GM12875 (cell line): Measurements from ENCODE around the gene LPAR5.

ENCODE experiments used
- H3K4me3 ChIP-seq: one replicate; pipeline ENCODE4 v1.5.1; 2011; ENCODE audit warnings: low read depth, low read length, control low read depth
- CTCF ChIP-seq: IDR thresholded peaks from 2 replicates; pipeline ENCODE4 v1.5.1; 2011; ENCODE audit warnings: low read depth, mild to moderate bottlenecking, control low read depth, inconsistent platforms, low read length, moderate library complexity, borderline replicate concordance; ENCODE audit not compliant: insufficient read depth

Gene LPAR5

GRCh38 chr12:6626654-6627283 is 9.0 kb downstream of the LPAR5 start:
- no peak overlapping the region for H3K4me3 ChIP-seq
- TF ChIP-seq CTCF: no peak

DNA sequence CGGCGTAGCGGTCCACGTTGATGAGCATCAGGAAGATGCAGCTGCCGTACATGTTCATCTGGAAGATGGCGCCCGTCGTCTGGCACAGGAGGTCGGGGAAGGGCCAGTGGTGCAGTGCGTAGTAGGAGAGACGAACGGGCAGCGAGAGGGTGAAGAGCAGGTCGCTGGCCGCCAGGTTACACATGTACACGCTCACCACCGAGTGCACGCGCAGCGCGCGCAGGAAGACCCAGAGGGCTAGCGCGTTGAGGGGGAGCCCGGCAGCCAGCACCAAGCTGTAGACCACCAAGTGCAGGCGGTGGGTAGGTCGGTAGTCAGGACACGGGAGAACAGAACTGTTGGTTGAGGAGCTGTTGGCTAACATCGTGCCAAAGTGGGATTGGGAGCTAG is 14.9 kb downstream of the LPAR5 start:
- H3K4me3 ChIP-seq: no peak overlapping the region
- TF ChIP-seq CTCF: no peak

- no peak overlapping the region for H3K4me3 ChIP-seq
- no peak for TF ChIP-seq CTCF
Measured at GRCh38 chr12:6620137-6620884, 15.4 kb downstream of the LPAR5 start.

DNA sequence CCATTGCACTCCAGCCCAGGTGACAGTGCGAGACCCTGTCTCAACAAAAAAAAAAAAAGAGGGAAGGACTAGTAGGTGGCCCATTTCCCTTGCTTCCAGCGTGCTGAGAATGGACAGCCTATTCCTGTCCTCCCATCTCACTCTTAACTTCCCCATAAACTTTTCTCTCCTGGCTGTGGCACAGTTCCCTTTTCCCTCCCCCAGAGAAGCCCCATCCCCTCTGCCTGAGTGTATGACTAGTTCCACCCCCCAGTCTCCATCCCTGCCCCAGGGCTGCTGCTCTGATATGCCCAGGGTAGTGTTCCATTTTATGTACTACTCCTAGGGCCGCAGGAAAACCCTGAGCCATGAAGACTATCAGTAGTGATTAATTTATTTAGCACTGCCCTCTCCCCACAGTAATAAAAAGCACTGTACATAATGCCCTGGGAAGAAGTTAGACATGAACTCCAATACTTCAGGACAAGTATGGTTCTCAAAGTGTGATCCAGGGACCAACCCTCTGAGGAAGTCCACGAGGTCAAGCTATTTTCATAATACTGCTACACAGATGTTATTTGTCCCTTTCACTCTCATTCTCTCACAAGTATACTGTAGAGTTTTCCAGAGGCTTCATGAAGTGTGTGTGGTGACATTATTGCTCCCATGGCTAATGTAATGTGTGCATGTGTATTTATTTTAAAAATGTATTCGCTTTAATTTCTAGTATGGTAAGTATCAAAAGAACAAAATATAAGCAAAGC is 17.1 kb downstream of the LPAR5 start:
- no peak for TF ChIP-seq CTCF
- no peak overlapping the region for H3K4me3 ChIP-seq

DNA sequence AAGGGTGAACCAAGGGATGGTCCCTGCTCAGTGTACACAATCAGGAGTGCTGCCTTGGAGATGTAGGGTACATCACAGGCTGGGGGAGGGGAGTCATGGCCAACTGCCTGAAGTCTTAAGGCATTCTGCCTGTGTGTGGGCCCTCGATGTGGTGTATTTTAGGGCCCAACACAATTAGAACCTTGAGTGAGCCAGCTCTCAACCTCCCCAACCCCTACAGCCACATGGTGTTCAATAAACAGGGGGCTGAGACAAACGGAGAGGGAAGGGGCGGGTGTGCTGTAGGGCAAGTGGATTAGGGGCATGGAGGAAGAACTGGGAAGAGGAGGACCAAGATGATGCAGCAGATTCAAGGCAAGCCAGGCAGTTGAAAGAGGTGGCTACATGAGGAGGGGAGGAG is 20.0 kb downstream of the LPAR5 start:
- no peak for TF ChIP-seq CTCF
- H3K4me3 ChIP-seq: no peak overlapping the region

DNA sequence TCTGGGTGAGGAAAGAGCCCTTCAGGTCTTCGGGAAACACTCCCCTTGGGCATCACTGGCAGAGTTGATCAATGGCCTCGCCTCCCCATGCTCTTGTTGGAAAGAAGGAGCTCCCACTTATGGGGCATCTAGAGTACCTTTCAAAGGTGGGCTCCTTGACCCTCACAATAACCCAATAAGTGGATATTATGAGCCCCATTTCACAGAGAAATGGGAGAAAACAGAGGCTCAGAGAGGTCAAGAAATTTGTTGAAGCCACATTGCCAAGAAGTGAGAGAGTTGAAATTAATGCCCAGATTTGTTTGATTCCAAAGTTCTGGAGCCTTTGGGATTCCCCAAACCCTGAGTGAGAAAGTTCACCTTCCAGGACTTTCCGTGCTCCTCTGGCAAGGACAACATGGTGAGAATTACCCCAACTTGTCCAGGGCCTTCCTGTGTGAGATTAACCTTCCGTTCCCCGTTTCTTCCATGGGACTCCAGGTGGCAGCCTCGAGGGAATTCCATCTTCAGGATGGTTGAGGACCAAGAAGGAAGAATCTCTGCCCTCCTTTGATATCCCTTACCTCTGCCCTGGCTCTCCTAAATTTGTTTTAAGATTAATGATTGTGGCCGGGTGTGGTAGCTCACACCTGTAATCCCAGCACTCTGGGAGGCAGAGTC is 21.1 kb downstream of the LPAR5 start:
- H3K4me3 ChIP-seq: no peak overlapping the region
- TF ChIP-seq CTCF: no peak
